Astrocyte of the cerebellum (primary cell): ENCODE measurements around the gene HIPK2.

Experiments used
- DNase-seq: peaks from one replicate; pipeline ENCODE4 v3.0.0-alpha.2; 2011; ENCODE audit warnings: low read depth
- H3K4me3 ChIP-seq: 2 replicates; pipeline ENCODE4 v1.5.1; 2011; ENCODE audit warnings: mild to moderate bottlenecking, low read depth, low read length, moderate library complexity
- in situ Hi-C: cut with HindIII; loops from 2 replicates; pipeline ENCODE4 v1.10.0; 2017; ENCODE audit warnings: low sequenced_read_pairs
- TF ChIP-seq, protein P1 (sequence below): IDR thresholded peaks from 2 replicates; pipeline ENCODE4 v1.5.1; 2012; ENCODE audit warnings: low read length, low read depth, moderate library complexity, mild to moderate bottlenecking; ENCODE audit errors: missing control alignments

HIPK2 gene

DNA sequence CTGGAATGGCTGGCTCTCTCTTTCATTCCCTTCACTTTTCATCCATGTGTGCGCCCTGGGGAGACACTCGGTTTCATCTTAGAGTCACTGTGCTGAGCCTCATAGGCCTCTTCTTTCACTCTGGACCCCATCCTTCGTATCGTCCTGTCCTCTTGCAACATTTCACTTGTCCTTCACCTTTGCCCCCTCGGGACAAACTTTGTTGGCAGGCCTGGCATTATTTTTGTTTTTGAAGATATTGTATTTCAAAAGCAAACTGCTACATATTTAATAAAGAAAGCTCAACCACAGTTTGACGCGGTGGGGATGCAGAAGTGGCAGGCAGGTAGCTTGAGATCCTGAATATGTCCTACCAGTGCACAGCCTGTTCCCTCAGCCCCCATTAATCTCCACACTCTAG lies 36.6 kb downstream of the HIPK2 start:
- TF ChIP-seq, protein P1, sequence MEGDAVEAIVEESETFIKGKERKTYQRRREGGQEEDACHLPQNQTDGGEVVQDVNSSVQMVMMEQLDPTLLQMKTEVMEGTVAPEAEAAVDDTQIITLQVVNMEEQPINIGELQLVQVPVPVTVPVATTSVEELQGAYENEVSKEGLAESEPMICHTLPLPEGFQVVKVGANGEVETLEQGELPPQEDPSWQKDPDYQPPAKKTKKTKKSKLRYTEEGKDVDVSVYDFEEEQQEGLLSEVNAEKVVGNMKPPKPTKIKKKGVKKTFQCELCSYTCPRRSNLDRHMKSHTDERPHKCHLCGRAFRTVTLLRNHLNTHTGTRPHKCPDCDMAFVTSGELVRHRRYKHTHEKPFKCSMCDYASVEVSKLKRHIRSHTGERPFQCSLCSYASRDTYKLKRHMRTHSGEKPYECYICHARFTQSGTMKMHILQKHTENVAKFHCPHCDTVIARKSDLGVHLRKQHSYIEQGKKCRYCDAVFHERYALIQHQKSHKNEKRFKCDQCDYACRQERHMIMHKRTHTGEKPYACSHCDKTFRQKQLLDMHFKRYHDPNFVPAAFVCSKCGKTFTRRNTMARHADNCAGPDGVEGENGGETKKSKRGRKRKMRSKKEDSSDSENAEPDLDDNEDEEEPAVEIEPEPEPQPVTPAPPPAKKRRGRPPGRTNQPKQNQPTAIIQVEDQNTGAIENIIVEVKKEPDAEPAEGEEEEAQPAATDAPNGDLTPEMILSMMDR, result no peak

DNA sequence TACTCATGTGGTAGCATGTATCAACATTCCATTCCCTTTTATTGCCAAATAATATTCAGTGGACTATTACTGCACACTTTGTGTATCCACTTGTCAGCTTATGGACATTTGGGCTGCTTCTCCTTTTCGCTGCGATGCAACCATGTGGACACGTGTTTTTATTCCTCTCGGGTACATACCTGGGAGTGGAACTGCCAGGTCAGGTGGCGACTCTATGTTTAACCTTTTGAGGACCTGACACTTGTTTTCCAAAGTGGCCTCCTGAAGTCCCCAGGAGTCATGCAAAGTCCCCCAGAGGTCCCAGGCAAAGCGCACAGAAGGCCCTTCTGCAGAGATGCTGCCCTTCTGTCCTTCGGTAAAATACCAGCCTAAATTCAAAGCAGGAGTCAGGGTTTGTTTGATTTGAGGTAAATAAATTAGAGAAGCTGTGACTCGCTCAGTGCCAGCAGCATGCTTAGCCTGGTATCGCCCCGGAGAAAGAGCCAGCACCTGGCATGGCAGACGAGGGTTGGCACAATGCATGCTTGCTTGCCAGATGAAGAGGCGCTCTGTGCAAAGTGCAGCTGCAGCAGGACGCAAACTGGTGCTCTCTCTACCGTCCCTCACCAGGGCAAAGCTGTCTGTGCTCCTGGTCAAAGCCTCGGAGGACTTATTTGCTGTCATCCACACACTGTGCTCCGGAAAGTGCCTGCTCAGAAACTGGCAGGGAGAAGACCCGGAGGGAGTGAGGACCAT lies 37.8 kb downstream of the HIPK2 start:
- DNase-seq, result no peak
- TF ChIP-seq, protein P1, result no peak
- no peak overlapping the region for H3K4me3 ChIP-seq
- in situ Hi-C loops, result no loop called here

More for the DNA sequence above, 36.6 kb downstream of the HIPK2 start:
- no peak for DNase-seq
- H3K4me3 ChIP-seq, result no peak overlapping the region
- in situ Hi-C loops, result no loop called here

DNA sequence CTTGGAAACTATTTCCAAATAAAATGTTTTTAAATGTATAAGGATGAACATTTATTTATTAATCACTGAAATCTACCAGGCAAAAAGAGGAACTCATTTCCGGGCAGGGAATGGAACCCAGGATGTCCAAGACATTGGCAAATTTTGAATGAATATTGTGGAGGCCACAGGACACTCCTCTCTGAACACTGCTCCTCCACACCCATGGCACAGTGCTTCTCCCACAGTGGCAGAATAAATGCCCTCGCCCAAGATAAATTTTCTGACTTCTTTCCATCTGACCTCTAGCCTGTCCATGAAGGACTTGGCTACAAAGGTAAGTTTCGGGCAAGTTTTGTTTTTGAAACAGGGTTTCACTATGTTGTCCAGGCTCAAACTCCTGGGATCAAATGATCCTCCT lies 39.0 kb downstream of the HIPK2 start:
- no peak overlapping the region for H3K4me3 ChIP-seq
- TF ChIP-seq, protein P1, result no peak
- in situ Hi-C loops, result no loop called here

DNA sequence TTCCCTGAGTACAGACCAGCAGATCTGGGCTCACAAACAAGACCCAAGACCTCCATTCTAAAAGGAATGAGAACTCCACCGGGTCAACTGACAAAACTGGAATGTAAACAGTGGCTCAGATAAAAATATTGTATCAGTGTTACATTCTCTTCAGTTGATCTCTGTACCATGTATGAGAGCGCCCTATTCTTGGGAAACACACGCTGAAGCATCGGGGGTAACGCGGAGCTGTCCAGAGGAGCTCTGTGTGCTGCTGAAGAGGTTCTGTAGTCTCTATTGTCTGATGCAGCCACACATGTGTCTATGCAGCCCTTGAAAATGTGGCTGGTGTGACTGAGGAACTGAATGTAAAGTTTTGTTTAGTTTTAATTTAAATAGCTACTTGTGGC lies 39.7 kb downstream of the HIPK2 start:
- TF ChIP-seq, protein P1, result no peak
- in situ Hi-C loops, result no loop called here
- no peak overlapping the region for H3K4me3 ChIP-seq
- DNase-seq, result no peak

More for the DNA sequence above, 39.0 kb downstream of the HIPK2 start:
- no peak for DNase-seq

DNA sequence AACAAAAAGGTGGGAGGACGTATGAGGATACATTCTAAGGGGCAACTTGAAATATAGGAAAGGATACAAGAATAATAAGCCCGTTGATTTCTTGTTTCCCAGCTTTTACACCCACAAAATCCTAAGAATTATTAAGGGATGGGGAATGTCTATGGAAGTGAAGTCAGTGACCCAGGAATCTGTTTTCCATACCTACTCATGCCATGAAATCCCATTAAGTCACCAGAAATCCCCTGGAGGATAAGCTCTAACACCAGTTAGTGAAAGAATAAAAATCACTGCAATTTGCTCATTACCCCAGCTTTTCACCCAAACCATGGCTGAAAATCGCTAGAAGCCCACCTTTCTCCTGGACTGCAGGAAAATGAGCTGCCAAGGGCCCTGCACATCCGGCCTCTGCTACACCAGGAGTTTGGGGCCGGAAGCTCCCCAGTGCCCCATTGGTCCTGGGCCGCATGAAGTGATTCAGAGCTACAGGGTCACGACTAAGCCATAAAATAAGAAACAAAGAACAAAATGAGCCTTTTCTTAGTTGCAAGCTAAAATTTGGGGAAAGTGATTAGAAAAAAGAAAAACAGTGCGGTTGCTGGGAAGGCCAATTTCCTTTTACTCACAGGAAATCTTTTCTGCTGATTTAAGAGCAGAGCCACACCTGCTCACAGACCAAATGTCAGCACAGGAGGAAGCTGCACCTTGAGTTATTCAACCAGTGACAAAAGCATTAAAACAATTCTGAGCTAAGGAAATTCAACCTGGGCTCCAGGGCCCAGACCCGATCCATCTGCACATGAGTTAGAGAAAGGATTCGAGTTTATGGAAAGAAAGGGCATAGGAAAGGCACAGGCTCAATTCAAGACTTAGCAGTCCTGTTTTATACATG lies 40.3 kb downstream of the HIPK2 start:
- in situ Hi-C loops, result no loop called here
- TF ChIP-seq, protein P1, result no peak

DNA sequence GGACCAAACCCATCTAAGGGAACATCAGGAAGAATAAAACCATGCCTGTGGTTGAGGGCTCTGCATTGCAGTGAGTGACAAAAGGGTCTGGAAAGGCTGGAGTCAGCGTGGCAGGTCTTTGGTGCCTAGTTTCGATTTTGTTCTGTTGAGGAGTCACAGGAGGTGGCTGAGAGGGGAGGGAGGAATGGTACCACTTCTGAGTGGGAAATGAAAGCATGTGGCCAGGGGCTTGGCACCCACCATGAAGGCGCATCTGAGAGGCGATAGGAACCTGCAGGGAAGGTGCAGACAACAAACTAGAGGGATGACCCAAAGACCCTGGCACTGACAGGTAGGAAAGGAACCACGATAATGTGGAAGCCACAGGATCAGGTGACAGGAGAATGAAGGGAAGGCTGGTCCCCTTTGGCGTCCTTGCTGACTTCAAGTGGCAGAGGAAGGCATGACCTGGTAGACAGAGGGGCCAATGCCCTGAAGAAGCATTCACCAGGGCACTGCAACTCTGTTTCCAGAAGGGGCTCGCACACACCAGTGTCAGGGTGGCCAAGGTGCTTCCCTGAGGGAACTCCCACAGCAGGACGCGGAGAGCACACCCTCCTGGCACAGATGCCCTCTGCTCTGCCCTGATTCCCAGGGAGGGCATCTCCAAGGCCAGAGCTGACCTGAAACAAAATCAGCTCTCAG lies 41.7 kb downstream of the HIPK2 start:
- TF ChIP-seq, protein P1, result no peak
- DNase-seq, result no peak
- in situ Hi-C loops, result no loop called here
- H3K4me3 ChIP-seq, result no peak overlapping the region

More for the DNA sequence above, 40.3 kb downstream of the HIPK2 start:
- H3K4me3 ChIP-seq, result no peak overlapping the region
- no peak for DNase-seq
